M059J (cell line): ENCODE results near the gene C1QL3. TPM values are rescaled to one million over a fixed set of nuclear protein-coding genes. Genes with fewer than 3 reads are reported as not detected.

ENCODE experiments used
- DNase-seq: peaks from one replicate; pipeline ENCODE4 v3.0.0-alpha.2; 2012; ENCODE audit warnings: low read depth
- total RNA-seq: library from RNA; depleted of rRNA; stranded (reverse); fragments of >200 nt; shearing (Covaris generic); gene quantifications from 2 replicates; pipeline ENCODE4 v1.2.3, GENCODE V29; 2014; rRNA removed

C1QL3 gene
- total RNA-seq, 1 experiment from 2014 or later = not detected

- DNase-seq = no peak
Observed at GRCh38 chr10:16493884-16494536, 27.7 kb downstream of the C1QL3 start.

- no peak for DNase-seq
Observed at GRCh38 chr10:16491933-16492332, 29.7 kb downstream of the C1QL3 start.

GRCh38 chr10:16490511-16490910, 31.2 kb downstream of the C1QL3 start:
- DNase-seq = no peak

- no peak for DNase-seq
Observed at GRCh38 chr10:16483241-16483917, 38.3 kb downstream of the C1QL3 start.

- DNase-seq = no peak
Observed at GRCh38 chr10:16481052-16481728, 40.5 kb downstream of the C1QL3 start.

- DNase-seq = no peak
Observed at GRCh38 chr10:16478801-16479200, 42.9 kb downstream of the C1QL3 start.

- DNase-seq = no peak
Observed at GRCh38 chr10:16477757-16478156, 43.9 kb downstream of the C1QL3 start.

- no peak for DNase-seq
Observed at GRCh38 chr10:16472828-16473227, 48.9 kb downstream of the C1QL3 start.

- DNase-seq = no peak
Observed at GRCh38 chr10:16470747-16471146, 50.9 kb downstream of the C1QL3 start.

GRCh38 chr10:16466001-16466400, 55.7 kb downstream of the C1QL3 start:
- no peak for DNase-seq

Other genes starting within 250 kb of the C1QL3 start
- not detected in 2 replicates for gene PTER, start 84.9 kb downstream of the C1QL3 start, total RNA-seq